Right atrium auricular region (tissue), 2 donors: ENCODE measurements around the gene KDSR. TPM values are rescaled to one million over a fixed set of nuclear protein-coding genes. Genes with fewer than 3 reads are reported as not detected.

Source experiments
- DNase-seq: peaks from one replicate; pipeline ENCODE4 v3.0.0-alpha.2; 2019; ENCODE audit warnings: low spot score
- H3K27ac ChIP-seq, 2 donors: fragments of 200-600 bp; sonication (generic); 1 replicate in 1 of 2; 2 replicates in 1 of 2; pipeline ENCODE4 v1.5.1; 2016 to 2019
- H3K27me3 ChIP-seq, 2 donors: fragments of 200-600 bp; sonication (generic); one replicate each; pipeline versions ENCODE4 v1.5.1 to v1.6.0; 2017 to 2019
- H3K36me3 ChIP-seq: fragments of 200-600 bp; sonication (generic); one replicate; pipeline ENCODE4 v1.5.1; 2016
- H3K4me1 ChIP-seq, 2 donors: fragments of 200-600 bp; sonication (generic); one replicate each; pipeline versions ENCODE4 v1.5.1 to v1.6.0; 2017 to 2019
- H3K4me3 ChIP-seq, 2 donors: fragments of 200-600 bp; sonication (generic); 1 replicate in 1 of 2; 2 replicates in 1 of 2; pipeline ENCODE4 v1.5.1; 2017 to 2019; ENCODE audit warnings: mild to moderate bottlenecking in 1 of 2, moderate library complexity in 1 of 2
- H3K9me3 ChIP-seq, 2 donors: fragments of 200-600 bp; sonication (generic); one replicate each; pipeline ENCODE4 v1.5.1; 2019
- total RNA-seq, 2 donors: library from RNA; depleted of rRNA; stranded (reverse); fragments of >200 nt; gene quantifications; one replicate each; pipeline ENCODE4 v1.1.0, GENCODE V29; 2016
- TF ChIP-seq, protein P1 (sequence below), 2 donors: fragments of 200-600 bp; sonication (generic); IDR thresholded peaks; one replicate each; pipeline ENCODE4 v1.5.1; 2019; ENCODE audit warnings: antibody characterized with exemption in 2 of 2

Gene KDSR
- total RNA-seq, 2 donors from 2014 or later, result 32.7 to 33.8 TPM

GRCh38 chr18:63283305-63284094 lies 83.5 kb downstream of the KDSR start:
- DNase-seq, result no peak
- TF ChIP-seq, protein P1, sequence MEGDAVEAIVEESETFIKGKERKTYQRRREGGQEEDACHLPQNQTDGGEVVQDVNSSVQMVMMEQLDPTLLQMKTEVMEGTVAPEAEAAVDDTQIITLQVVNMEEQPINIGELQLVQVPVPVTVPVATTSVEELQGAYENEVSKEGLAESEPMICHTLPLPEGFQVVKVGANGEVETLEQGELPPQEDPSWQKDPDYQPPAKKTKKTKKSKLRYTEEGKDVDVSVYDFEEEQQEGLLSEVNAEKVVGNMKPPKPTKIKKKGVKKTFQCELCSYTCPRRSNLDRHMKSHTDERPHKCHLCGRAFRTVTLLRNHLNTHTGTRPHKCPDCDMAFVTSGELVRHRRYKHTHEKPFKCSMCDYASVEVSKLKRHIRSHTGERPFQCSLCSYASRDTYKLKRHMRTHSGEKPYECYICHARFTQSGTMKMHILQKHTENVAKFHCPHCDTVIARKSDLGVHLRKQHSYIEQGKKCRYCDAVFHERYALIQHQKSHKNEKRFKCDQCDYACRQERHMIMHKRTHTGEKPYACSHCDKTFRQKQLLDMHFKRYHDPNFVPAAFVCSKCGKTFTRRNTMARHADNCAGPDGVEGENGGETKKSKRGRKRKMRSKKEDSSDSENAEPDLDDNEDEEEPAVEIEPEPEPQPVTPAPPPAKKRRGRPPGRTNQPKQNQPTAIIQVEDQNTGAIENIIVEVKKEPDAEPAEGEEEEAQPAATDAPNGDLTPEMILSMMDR (IDR thresholded peaks at IDR 0.05), result no peak
- Histone ChIP-seq H3K36me3 (no peaks in the 10 kb centered on the region), H3K27me3 (no peaks in the 10 kb centered on the region), H3K4me3 (no peak overlapping the region), H3K27ac (no peak overlapping the region), H3K9me3 (no peaks in the 10 kb centered on the region), H3K4me1 (no peaks in the 10 kb centered on the region)

DNA sequence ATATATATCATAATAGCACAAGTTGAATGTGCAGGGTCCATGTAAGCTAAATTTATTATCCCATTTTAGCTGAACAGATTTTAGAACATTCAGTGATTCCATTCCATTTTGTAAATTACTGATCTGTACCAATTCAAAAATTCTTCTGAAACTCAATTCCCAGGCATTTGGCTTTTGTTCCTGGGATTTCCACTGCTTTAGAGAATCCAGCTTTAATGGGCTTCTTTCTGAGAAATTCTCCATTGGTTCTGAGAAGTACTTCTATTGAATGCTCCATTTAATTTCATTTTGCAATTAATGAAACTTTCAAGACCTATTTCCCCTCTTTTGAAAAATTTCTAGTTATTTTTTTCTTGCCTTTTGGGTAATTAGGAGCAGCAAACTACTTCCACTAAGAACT lies 84.2 kb downstream of the KDSR start:
- DNase-seq, result no peak
- Histone ChIP-seq H3K4me1 (no peaks in the 10 kb centered on the region), H3K27me3 (no peaks in the 10 kb centered on the region), H3K9me3 (no peaks in the 10 kb centered on the region), H3K4me3 (no peak overlapping the region), H3K36me3 (no peaks in the 10 kb centered on the region), H3K27ac (no peak overlapping the region)
- TF ChIP-seq, protein P1 (IDR thresholded peaks at IDR 0.05), result no peak

Other genes with a start within 250 kb of the KDSR start
- 1 to 10 TPM; 6.5 to 8.0 TPM for gene BCL2, start 47.4 kb downstream of the KDSR start, total RNA-seq
- gene VPS4B, start 55.3 kb upstream of the KDSR start, total RNA-seq, result 10 to 100 TPM; 14.1 to 16.4 TPM
- gene SERPINB5, start 109.8 kb upstream of the KDSR start, total RNA-seq, result not detected
- gene SERPINB12, start 175.2 kb upstream of the KDSR start, total RNA-seq, result not detected
- not detected for gene SERPINB13, start 220.1 kb upstream of the KDSR start, total RNA-seq